OCI-LY7 (cell line): Measurements from ENCODE around the gene HSPB7. TPM values are rescaled to one million over a fixed set of nuclear protein-coding genes. Genes with fewer than 3 reads are reported as not detected.

Experiments
- BruUV-seq: library from RNA; stranded (reverse); fragments of 400-500 nt; replicated peaks from 2 replicates; lab custom pipeline; 2021; lab: Mats Ljungman, UMichigan
- CTCF ChIA-PET: fragments of 300-600 bp; sonication (Branson Sonifier 250); formaldehyde crosslinking; loops from one replicate; lab custom pipeline; 2022; ENCODE audit warnings: antibody characterized with exemption; ENCODE audit not compliant: unreplicated experiment; lab: Charles Lee
- POLR2A ChIA-PET: fragments of 300-600 bp; sonication (Branson Sonifier 250); formaldehyde crosslinking; loops from one replicate; lab custom pipeline; 2022; ENCODE audit warnings: antibody characterized with exemption; lab: Charles Lee
- DNase-seq: peaks from one replicate; pipeline ENCODE4 v3.0.0-alpha.2; 2015; ENCODE audit warnings: low spot score
- H2AFZ ChIP-seq: fragments of 200-600 bp; sonication (generic), shearing (Covaris generic); 2 replicates; pipeline ENCODE4 v1.6.1; 2014; ENCODE audit warnings: mild to moderate bottlenecking, antibody characterized with exemption, low read length, moderate library complexity
- H3K27ac ChIP-seq: fragments of 200-600 bp; sonication (generic); 2 replicates; pipeline ENCODE4 v1.5.1; 2014; ENCODE audit warnings: mixed run types, low read depth, mild to moderate bottlenecking, moderate library complexity, low read length, inconsistent platforms; ENCODE audit not compliant: poor library complexity, severe bottlenecking
- H3K36me3 ChIP-seq: fragments of 200-600 bp; sonication (generic); 2 replicates; pipeline ENCODE4 v1.6.1; 2014; ENCODE audit warnings: mild to moderate bottlenecking, antibody characterized with exemption, low read length, moderate library complexity, mixed read lengths; ENCODE audit not compliant: insufficient read depth
- H3K4me1 ChIP-seq: fragments of 200-600 bp; sonication (generic); 2 replicates; pipeline ENCODE4 v1.5.1; 2014; ENCODE audit warnings: mild to moderate bottlenecking, low read length; ENCODE audit not compliant: insufficient read depth, poor library complexity, severe bottlenecking
- H3K4me2 ChIP-seq: fragments of 200-600 bp; sonication (generic); 2 replicates; pipeline ENCODE4 v1.6.1; 2014; ENCODE audit warnings: mild to moderate bottlenecking, low read length
- H3K4me3 ChIP-seq: fragments of 200-600 bp; sonication (generic); 2 replicates; pipeline ENCODE4 v1.5.1; 2014; ENCODE audit warnings: mild to moderate bottlenecking, low read depth, low read length; ENCODE audit not compliant: poor library complexity, severe bottlenecking
- H3K79me2 ChIP-seq: fragments of 200-600 bp; sonication (generic); 2 replicates; pipeline ENCODE4 v1.6.1; 2016; ENCODE audit warnings: low read depth, mild to moderate bottlenecking, low read length, moderate library complexity, mixed read lengths; ENCODE audit not compliant: insufficient read depth
- H3K9me2 ChIP-seq: fragments of 200-600 bp; sonication (generic); 2 replicates; pipeline ENCODE4 v1.6.1; 2016; ENCODE audit warnings: mild to moderate bottlenecking, low read length, mixed read lengths; ENCODE audit not compliant: insufficient read depth
- H3K9me3 ChIP-seq: fragments of 200-600 bp; sonication (generic); 2 replicates; pipeline ENCODE4 v1.6.1; 2014; ENCODE audit warnings: mild to moderate bottlenecking, mixed run types, low read length, mixed read lengths
- H4K20me1 ChIP-seq: fragments of 200-600 bp; sonication (generic); 2 replicates; pipeline ENCODE4 v1.6.1; 2014; ENCODE audit warnings: mild to moderate bottlenecking, antibody characterized with exemption, low read length, moderate library complexity, mixed read lengths; ENCODE audit not compliant: insufficient read depth
- CTCF ChIP-seq: fragments of 200-600 bp; sonication (generic); conservative IDR thresholded peaks from 2 replicates; pipeline ENCODE4 v1.5.1; 2014; ENCODE audit warnings: mild to moderate bottlenecking, antibody characterized with exemption, low read length, moderate library complexity, mixed read lengths
- EZH2phosphoT487 ChIP-seq: fragments of 200-600 bp; sonication (generic); IDR thresholded peaks from 2 replicates; pipeline ENCODE4 v1.6.1; 2018; ENCODE audit warnings: low read depth, borderline replicate concordance, mild to moderate bottlenecking, mixed run types, antibody characterized with exemption, low read length, moderate library complexity, mixed read lengths
- intact Hi-C: fragments of 100-400 bp; cut with micrococcal nuclease; formaldehyde crosslinking; loops from one replicate; pipeline ENCODE4 v1.10.0; 2022; ENCODE audit not compliant: unreplicated experiment
- small RNA-seq: library from RNA; depleted of rRNA; stranded (forward); fragments of <200 nt; gene quantifications from one replicate; pipeline ENCODE3, GENCODE V24; 2014
- total RNA-seq, 2 experiments: library from RNA; depleted of rRNA in 1 of 2; stranded (reverse); fragments of >200 nt in 1 of 2; shearing (Covaris generic) in 1 of 2; gene quantifications; 2 replicates each; pipeline ENCODE4 v1.2.3, GENCODE V29; 2014 to 2022

The HSPB7 gene
- total RNA-seq, 2 experiments from 2014 or later = not detected

DNA sequence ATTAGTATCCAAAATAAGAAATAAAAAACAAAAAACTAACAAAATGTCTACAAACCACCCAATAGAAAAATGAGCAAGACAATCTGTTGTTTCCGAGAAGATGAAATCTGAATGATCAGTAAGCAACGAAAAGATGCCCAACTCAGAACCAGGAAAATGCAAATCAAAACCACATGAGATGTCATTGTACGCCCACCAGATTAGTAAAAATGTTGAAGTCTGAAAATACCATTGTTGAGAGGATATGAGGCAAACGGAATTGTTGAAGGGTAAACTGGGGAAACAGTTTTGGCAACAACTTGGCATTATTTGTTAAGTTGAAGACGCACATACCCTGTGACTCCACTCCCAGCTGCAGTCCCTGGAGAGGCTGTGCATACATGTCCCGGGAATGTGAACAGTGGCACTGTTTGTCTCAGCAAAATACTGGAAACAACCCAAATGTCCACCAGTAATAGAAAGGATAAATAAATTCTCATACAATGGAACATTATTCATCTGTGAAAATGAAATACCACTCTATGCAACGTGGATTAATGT lies 52.5 kb downstream of the HSPB7 start:
- H3K4me3 ChIP-seq = peak overlapping the region; percentile 1
- ChIA-PET CTCF (no interaction called here), POLR2A (interaction anchor here (1.2 kb wide), 1 partner anchor 14 kb away, joined by 4 read pairs; no protein-coding TSS in a partner anchor)
- H3K4me2 ChIP-seq = peak overlapping the region; percentile 56
- no peak overlapping the region for H2AFZ ChIP-seq
- TF ChIP-seq EZH2phosphoT487 (no peak), CTCF (no peak)
- peaks cover 63% of the 10 kb centered on the region for H3K36me3 ChIP-seq
- BruUV-seq = no TSS peak
- no peaks in the 10 kb centered on the region for H3K9me2 ChIP-seq
- peaks cover 27% of the 10 kb centered on the region; the same call in 1 of the 2 replicates for H3K79me2 ChIP-seq
- intact Hi-C loops = no loop called here
- peaks cover 37% of the 10 kb centered on the region for H3K4me1 ChIP-seq
- no peak overlapping the region for H3K27ac ChIP-seq
- no peaks in the 10 kb centered on the region for H3K9me3 ChIP-seq
- H4K20me1 ChIP-seq = peaks cover 15% of the 10 kb centered on the region; the same call in 1 of the 2 replicates
- DNase-seq = no peak

Small RNA genes lying within 50 kb of the gene (small RNA-seq; reads per million reads assigned to genes)
- not detected for gene AL355994.1
- not detected for gene AL355994.5

Other genes starting within 250 kb of the HSPB7 start
- 12.4 and 15.0 TPM in 2 replicates for gene UQCRHL, start 210.4 kb downstream of the HSPB7 start, total RNA-seq (2014; rRNA removed; shearing (Covaris generic))
- 2.4 and 3.4 TPM in 2 replicates for gene UQCRHL, start 210.4 kb downstream of the HSPB7 start, total RNA-seq (2022)
- 40.7 and 41.4 TPM in 2 replicates for gene SPEN, start 170.3 kb downstream of the HSPB7 start, total RNA-seq (2014; rRNA removed; shearing (Covaris generic))
- 87.1 and 90.3 TPM in 2 replicates for gene SPEN, start 170.3 kb downstream of the HSPB7 start, total RNA-seq (2022)
- gene ZBTB17, start 41.9 kb downstream of the HSPB7 start, total RNA-seq (2014; rRNA removed; shearing (Covaris generic)) = 32.1 and 53.4 TPM in 2 replicates
- gene ZBTB17, start 41.9 kb downstream of the HSPB7 start, total RNA-seq (2022) = 51.1 and 52.9 TPM in 2 replicates
- gene SRARP, start 13.8 kb downstream of the HSPB7 start, total RNA-seq (2014; rRNA removed; shearing (Covaris generic)) = not detected in 2 replicates
- not detected in 2 replicates for gene SRARP, start 13.8 kb downstream of the HSPB7 start, total RNA-seq (2022)
- gene CLCNKA, start 4.0 kb upstream of the HSPB7 start, total RNA-seq (2014; rRNA removed; shearing (Covaris generic)) = not detected in 2 replicates
- gene CLCNKA, start 4.0 kb upstream of the HSPB7 start, total RNA-seq (2022) = not detected in 2 replicates
- not detected in 2 replicates for gene CLCNKB, start 25.7 kb upstream of the HSPB7 start, total RNA-seq (2014; rRNA removed; shearing (Covaris generic))
- not detected in 2 replicates for gene CLCNKB, start 25.7 kb upstream of the HSPB7 start, total RNA-seq (2022)
- gene FAM131C, start 55.6 kb upstream of the HSPB7 start, total RNA-seq (2014; rRNA removed; shearing (Covaris generic)) = not detected in 2 replicates
- gene FAM131C, start 55.6 kb upstream of the HSPB7 start, total RNA-seq (2022) = not detected in 2 replicates
- not detected in 2 replicates for gene EPHA2, start 138.0 kb upstream of the HSPB7 start, total RNA-seq (2014; rRNA removed; shearing (Covaris generic))
- gene EPHA2, start 138.0 kb upstream of the HSPB7 start, total RNA-seq (2022) = 0.15 TPM in 1 of 2 replicates, not detected in the other
- 2.7 and 5.9 TPM in 2 replicates for gene ARHGEF19, start 194.6 kb upstream of the HSPB7 start, total RNA-seq (2014; rRNA removed; shearing (Covaris generic))
- 3.9 and 6.2 TPM in 2 replicates for gene ARHGEF19, start 194.6 kb upstream of the HSPB7 start, total RNA-seq (2022)
- 7.9 and 11.6 TPM in 2 replicates for gene CPLANE2, start 219.1 kb upstream of the HSPB7 start, total RNA-seq (2014; rRNA removed; shearing (Covaris generic))
- gene CPLANE2, start 219.1 kb upstream of the HSPB7 start, total RNA-seq (2022) = 15.4 and 15.6 TPM in 2 replicates